Measurements from ENCODE around the gene FES.
"Not testable (repeated sequence)": the region's sequence is repeated elsewhere in the genome, so short reads cannot be mapped to it uniquely, and the experiment has no call there.

Gene FES

GRCh38 chr15:90862487-90862886 lies 21.8 kb upstream of the FES start:
- no peak for DNase-seq

GRCh38 chr15:90862964-90863778 lies 21.1 kb upstream of the FES start:
- no peak for DNase-seq

GRCh38 chr15:90863987-90864386 lies 20.3 kb upstream of the FES start:
- DNase-seq: no peak

GRCh38 chr15:90864507-90864906 lies 19.8 kb upstream of the FES start:
- DNase-seq: no peak

GRCh38 chr15:90865702-90866101 lies 18.6 kb upstream of the FES start:
- no peak for DNase-seq

GRCh38 chr15:90866161-90866715 lies 18.1 kb upstream of the FES start:
- DNase-seq: no peak

GRCh38 chr15:90866800-90867199 lies 17.5 kb upstream of the FES start:
- DNase-seq: no peak

- no peak for DNase-seq
Measured at GRCh38 chr15:90868261-90868689, 16.0 kb upstream of the FES start, which contains the start of gene FURIN. Gene FURIN (plus strand): TSS chr15:90868588. CDS start chr15:90875741, 7,153 bp downstream.

GRCh38 chr15:90869140-90869541 lies 15.2 kb upstream of the FES start:
- no peak for DNase-seq

- DNase-seq: no peak
Measured at GRCh38 chr15:90869601-90870353, 14.5 kb upstream of the FES start.

GRCh38 chr15:90870354-90871138 lies 13.8 kb upstream of the FES start:
- no peak for DNase-seq

GRCh38 chr15:90871139-90871715 lies 13.1 kb upstream of the FES start:
- peak in 2 of 4 experiments; percentile 19 to 22 for DNase-seq

GRCh38 chr15:90871716-90872485 lies 12.4 kb upstream of the FES start:
- DNase-seq: no peak

- no peak for DNase-seq
Measured at GRCh38 chr15:90872486-90873184, 11.7 kb upstream of the FES start.

- no peak for DNase-seq
Measured at GRCh38 chr15:90873488-90873997, 10.8 kb upstream of the FES start.

- no peak for DNase-seq
Measured at GRCh38 chr15:90873998-90874605, 10.2 kb upstream of the FES start.

GRCh38 chr15:90874986-90875385 lies 9.3 kb upstream of the FES start:
- DNase-seq: not testable (repeated sequence)

GRCh38 chr15:90875549-90875981 lies 8.7 kb upstream of the FES start:
- no peak for DNase-seq

- no peak for DNase-seq
Measured at GRCh38 chr15:90876046-90876445, 8.3 kb upstream of the FES start.

GRCh38 chr15:90876512-90877170 lies 7.7 kb upstream of the FES start:
- no peak for DNase-seq
